Glomerular visceral epithelial cell (primary cell): Measurements from ENCODE around the gene KIF4A.
A peak's percentile ranks its signal among the peaks of the same experiment; 100 is the strongest.
"Not testable (repeated sequence)": the region's sequence is repeated elsewhere in the genome, so short reads cannot be mapped to it uniquely, and the experiment has no call there.

ENCODE experiments used
- DNase-seq: peaks from one replicate; pipeline ENCODE4 v3.0.0-alpha.2; 2016; ENCODE audit errors: extremely low spot score

The KIF4A gene

GRCh38 chrX:70292788-70293187 is 2.9 kb downstream of the KIF4A start:
- no peak for DNase-seq

DNA sequence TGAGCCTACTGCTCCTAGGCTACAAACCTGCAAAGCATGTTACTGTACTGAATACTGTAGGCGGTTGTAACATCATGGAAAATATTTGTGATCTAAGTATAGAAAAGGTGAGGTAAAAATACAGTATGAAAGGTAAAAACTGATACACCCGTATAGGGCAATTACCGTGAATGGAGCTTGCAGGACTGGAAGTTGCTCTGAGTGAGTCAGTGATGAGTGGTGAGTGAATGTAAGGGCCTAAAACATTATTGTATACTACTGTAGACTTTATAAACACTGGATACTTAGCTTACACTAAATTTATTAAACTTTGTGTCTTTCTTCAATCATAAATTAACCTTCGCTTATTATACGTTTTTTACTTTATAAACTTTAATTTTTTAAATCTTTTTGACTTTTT is 3.7 kb downstream of the KIF4A start:
- no peak for DNase-seq

- DNase-seq = no peak
These were observed 11.8 kb downstream of the KIF4A start for GRCh38 chrX:70301716-70302115.

- peak; percentile 34 for DNase-seq
These were observed 23.6 kb downstream of the KIF4A start for GRCh38 chrX:70313503-70313902.

GRCh38 chrX:70322784-70323183 is 32.9 kb downstream of the KIF4A start:
- no peak for DNase-seq

DNA sequence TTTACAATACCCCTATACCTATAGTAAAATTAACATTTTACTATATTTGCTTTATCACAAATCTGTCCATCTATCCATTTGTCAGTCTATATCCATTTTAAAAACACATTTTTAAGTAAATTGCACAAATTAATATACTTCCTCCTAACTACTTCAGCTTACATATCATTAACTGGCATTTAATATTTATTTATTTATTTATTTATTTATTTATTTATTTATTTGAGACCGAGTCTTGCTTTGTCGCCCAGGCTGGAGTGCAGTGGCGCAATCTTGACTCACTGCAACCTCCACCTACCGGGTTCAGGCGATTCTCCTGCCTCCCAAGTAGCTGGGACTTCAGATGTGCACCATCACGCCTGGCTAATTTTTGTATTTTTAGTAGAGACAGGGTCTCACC is 33.7 kb downstream of the KIF4A start:
- DNase-seq = not testable (repeated sequence)

DNA sequence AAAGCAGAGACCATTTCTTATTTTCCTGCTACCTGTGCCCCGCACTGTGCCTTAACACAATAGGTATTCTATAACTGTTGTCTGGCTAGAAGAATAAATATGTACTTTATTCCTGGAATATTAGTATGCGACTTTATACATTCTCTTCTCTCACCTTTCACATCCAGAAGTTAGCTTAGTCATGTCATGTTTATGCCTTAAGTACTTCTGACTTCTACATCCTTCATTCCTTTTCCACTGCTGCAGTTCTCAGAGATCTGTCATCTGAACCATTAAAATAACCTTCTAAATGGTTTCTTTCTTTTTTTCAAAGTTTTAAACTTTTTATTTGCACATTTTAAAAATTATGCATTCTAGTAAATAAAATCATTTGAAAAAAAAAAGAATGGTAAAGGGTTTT is 34.4 kb downstream of the KIF4A start:
- DNase-seq = no peak

GRCh38 chrX:70331161-70331560 is 41.3 kb downstream of the KIF4A start:
- no peak for DNase-seq

DNA sequence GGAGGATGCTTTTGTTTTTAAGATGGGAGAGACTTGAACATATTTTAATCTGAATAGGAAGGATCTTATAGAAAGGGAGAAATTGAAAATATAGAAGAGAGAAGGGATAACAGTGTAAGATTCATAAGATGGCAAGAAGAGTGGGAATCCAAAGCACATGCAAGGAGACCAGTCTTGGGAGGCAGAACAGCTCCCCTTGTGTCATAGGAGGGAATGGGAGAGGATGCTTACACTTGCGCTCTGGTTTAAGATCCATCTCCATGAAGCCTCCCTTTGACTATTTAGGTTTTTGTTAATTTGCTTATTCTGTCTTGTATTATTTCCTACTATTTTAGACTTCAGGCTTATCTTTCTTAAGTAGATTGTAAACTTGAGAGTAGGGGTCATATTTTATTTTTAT is 42.7 kb downstream of the KIF4A start:
- no peak for DNase-seq

DNA sequence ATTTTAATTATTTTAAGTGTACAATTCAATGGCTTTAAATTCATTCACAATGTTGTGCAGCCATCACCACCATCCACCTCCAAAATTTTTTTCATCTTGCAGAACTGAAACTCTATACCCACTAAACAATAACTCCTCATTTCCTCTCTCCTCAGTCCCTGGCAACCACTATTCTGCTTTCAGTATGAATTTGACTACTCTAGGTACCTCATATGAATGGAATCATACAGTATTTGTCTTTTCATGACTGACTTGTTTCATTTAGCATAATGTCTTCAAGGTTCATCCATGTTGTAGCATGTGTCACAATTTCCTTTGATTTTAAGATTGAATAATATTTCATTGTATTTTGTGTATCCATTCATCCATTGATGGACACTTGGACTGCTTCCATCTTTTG is 46.9 kb downstream of the KIF4A start:
- no peak for DNase-seq

GRCh38 chrX:70338290-70338689 is 48.4 kb downstream of the KIF4A start:
- no peak for DNase-seq

DNA sequence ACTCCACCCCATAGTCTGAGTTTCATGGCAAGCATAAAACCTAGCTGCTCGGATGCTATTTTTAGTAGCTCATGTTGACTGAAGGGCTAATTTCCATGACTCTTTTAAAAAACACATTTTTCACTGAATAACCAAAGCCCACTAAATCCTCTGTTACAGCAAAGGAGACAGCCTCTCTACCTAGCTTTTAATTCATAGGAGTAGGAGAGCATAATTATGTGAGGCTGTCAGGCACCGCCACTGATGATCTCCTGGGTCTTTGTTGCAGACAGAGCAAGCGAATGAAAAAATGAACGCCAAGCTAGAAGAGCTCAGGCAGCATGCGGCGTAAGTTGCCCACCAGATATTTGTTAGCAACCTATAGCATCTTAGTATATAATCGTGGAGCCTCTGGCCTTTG is 53.5 kb downstream of the KIF4A start:
- DNase-seq = no peak

DNA sequence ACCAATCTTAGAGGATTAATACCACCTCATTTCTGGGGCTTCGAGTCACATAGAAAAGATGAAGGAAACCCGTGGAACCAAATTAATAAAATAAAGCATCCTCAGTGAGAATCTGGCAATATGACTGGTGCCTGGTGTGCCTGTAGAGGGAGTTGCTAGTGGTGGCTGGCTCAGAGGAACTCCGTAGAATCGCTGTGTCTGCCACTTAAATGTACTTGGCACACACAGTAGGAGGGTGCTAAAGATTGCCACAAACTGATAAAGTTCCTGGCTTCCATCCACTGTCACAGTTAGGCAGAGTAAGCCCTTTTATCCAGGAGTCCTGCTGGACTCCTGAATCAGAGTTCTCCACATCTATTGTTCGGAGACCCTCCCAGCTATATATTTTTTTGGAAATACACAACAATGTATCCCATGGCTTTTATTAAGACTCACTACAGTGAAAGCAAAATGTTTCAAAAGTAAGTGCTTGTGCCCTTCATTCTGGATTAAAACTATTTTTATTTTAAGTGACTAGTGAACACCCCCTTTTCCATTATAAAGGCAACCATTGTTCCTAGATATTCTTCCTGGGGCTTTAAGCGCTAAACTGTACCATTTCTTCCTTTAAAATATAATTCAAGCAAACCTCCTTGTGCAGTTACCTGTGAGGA is 56.6 kb downstream of the KIF4A start:
- no peak for DNase-seq

DNA sequence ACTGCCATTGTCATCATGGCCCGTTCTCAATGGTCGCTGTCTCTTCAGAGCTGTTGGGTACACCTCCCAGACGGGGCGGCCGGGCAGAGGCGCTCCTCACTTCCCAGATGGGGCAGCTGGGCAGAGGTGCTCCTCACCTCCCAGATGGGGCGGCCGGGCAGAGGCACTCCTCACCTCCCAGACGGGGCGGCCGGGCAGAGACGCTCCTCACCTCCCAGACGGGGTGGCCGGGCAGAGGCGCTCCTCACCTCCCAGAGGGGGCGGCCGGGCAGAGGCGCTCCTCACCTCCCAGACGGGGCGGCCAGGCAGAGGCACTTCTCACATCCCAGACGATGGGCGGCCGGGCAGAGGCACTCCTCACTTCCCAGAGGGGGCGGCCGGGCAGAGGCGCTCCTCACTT is 58.9 kb downstream of the KIF4A start:
- not testable (repeated sequence) for DNase-seq

DNA sequence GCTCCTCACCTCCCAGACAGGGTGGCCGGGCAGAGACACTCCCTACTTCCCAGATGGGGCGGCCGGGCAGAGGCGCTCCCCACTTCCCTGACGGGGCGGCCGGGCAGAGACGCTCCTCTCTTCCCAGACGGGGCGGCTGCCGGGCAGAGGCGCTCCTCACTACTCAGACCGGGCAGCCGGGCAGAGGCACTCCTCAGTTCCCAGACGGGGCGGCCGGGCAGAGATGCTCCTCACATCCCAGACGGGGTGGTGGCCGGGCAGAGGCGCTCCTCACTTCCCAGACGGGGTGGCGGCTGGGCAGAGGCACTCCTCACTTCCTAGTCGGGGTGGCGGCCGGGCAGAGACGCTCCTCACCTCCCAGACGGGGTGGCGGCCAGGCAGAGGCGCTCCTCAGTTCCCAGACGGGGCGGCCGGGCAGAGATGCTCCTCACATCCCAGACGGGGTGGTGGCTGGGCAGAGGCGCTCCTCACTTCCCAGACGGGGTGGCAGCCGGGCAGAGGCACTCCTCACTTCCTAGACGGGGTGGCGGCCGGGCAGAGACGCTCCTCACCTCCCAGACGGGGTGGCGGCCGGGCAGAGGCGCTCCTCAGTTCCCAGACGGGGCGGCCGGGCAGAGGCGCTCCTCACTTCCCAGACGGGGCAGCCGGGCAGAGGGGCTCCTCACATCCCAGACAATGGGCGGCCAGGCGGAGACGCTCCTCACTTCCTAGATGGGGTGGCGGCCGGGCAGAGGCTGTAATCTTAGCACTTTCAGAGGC is 59.6 kb downstream of the KIF4A start:
- not testable (repeated sequence) for DNase-seq

- DNase-seq = no peak
These were observed 62.6 kb downstream of the KIF4A start for GRCh38 chrX:70352496-70352895.

GRCh38 chrX:70353514-70353913 is 63.6 kb downstream of the KIF4A start:
- DNase-seq = no peak

- DNase-seq = no peak
These were observed 64.8 kb downstream of the KIF4A start for GRCh38 chrX:70354716-70355115.

DNA sequence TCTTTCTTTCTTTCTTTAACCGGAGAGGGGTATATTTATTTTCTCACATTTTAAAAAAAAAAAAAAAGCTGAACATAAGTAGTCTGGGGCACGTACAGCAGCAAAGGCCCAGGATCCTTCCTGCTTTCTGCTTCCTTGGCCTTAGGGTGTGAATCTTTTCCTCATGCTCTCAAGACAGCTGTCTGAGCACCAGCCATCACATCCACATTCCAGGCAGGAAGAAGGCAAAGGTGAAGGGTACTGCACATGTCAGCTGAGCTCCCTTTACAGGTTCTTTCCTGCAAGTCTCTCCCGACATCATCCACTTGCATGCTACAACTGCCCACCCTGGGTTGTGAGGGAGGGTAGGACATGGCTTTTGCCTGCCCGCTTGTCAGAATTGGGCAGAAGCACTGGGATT is 69.6 kb downstream of the KIF4A start:
- DNase-seq = no peak

GRCh38 chrX:70360366-70360765 is 70.5 kb downstream of the KIF4A start:
- no peak for DNase-seq

- not testable (repeated sequence) for DNase-seq
These were observed 78.8 kb downstream of the KIF4A start for GRCh38 chrX:70368731-70369130.

DNA sequence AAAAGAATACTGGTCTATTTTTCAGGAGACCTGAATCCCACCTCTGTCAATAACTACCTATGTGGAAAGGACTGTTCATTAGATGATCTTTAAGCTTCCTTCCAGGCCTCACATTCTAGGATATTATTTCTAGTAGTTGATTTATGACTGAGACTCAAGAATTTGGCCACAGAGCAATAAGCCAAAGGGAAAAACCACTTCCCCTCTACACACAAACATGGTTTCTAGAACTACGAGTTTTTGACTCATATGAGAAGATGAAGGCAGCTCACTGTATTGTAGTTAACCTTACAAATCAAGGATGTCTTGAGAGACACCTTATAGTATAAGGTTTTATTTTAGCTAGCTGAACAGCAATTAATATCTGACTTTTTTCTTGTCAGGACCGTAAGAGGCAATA is 96.3 kb downstream of the KIF4A start:
- DNase-seq = no peak

DNA sequence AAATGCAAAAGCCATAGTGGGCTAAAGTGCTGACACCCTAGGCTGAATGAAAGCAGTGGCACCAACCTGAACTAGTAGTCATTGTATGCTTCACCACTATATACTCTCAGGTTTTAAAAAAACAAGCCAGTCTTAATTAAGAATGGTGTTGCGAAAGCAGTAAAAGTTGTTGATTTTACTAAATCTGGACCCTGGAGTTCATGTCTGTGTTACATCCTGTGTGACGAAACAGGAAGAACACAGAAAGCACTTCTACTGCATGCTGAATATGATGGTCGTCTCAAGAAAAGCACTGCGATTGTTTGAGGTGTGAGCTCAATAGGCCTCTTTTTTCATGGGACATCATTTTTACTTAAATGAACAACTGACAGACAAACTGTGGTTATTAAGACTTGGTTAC is 109.0 kb downstream of the KIF4A start:
- no peak for DNase-seq

GRCh38 chrX:70400181-70400580 is 110.3 kb downstream of the KIF4A start:
- DNase-seq = not testable (repeated sequence)
